ENCODE measurements around the gene SLC2A2.

GRCh38 chr3:171061749-171062148 lies 35.2 kb upstream of the SLC2A2 start:
- no peak for TF ChIP-seq POLR2A (IDR thresholded peaks at IDR 0.05)
- TF ChIP-seq, protein P1, sequence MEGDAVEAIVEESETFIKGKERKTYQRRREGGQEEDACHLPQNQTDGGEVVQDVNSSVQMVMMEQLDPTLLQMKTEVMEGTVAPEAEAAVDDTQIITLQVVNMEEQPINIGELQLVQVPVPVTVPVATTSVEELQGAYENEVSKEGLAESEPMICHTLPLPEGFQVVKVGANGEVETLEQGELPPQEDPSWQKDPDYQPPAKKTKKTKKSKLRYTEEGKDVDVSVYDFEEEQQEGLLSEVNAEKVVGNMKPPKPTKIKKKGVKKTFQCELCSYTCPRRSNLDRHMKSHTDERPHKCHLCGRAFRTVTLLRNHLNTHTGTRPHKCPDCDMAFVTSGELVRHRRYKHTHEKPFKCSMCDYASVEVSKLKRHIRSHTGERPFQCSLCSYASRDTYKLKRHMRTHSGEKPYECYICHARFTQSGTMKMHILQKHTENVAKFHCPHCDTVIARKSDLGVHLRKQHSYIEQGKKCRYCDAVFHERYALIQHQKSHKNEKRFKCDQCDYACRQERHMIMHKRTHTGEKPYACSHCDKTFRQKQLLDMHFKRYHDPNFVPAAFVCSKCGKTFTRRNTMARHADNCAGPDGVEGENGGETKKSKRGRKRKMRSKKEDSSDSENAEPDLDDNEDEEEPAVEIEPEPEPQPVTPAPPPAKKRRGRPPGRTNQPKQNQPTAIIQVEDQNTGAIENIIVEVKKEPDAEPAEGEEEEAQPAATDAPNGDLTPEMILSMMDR (IDR thresholded peaks at IDR 0.05) = no peak
